Heart right ventricle (tissue), 16 donors: ENCODE results near the gene ECE2. TPM values are rescaled to one million over a fixed set of nuclear protein-coding genes. Genes with fewer than 3 reads are reported as not detected.

Experiments used
- ATAC-seq, 8 donors: fragments of 200-7000 bp; cut with Tn5 transposase; one replicate each; pipeline ENCODE4 v1.9.1; 2020; ENCODE audit warnings: mild to moderate bottlenecking in 8 of 8, moderate library complexity in 8 of 8, moderate number of reproducible peaks in 1 of 8
- DNase-seq, 2 donors: peaks; one replicate each; pipeline ENCODE4 v3.0.0-alpha.2; 2020
- H3K27ac ChIP-seq, 10 donors: fragments of 200-600 bp; sonication (generic) in 2 of 10; one replicate each; pipeline versions ENCODE4 v1.5.0 to v1.8.0; 2020 to 2022; ENCODE audit warnings: mild to moderate bottlenecking in 3 of 10
- H3K27me3 ChIP-seq, 7 donors: fragments of 200-600 bp; one replicate each; pipeline ENCODE4 v1.8.0; 2021 to 2022; ENCODE audit warnings: mild to moderate bottlenecking in 2 of 7
- H3K36me3 ChIP-seq, 9 donors: fragments of 200-600 bp; sonication (generic) in 1 of 9; one replicate each; pipeline versions ENCODE4 v1.5.0 to v1.8.0; 2020 to 2022; ENCODE audit warnings: mild to moderate bottlenecking in 2 of 9
- H3K4me1 ChIP-seq, 9 donors: fragments of 200-600 bp; sonication (generic) in 1 of 9; one replicate each; pipeline versions ENCODE4 v1.5.0 to v1.8.0; 2020 to 2022; ENCODE audit warnings: mild to moderate bottlenecking in 4 of 9
- H3K4me3 ChIP-seq, 10 donors: fragments of 200-600 bp; sonication (generic) in 2 of 10; one replicate each; pipeline versions ENCODE4 v1.5.0 to v1.8.0; 2020 to 2022; ENCODE audit warnings: mild to moderate bottlenecking in 7 of 10, moderate library complexity in 2 of 10
- H3K9me3 ChIP-seq, 11 donors: fragments of 200-600 bp in 10 of 11; sonication (generic) in 2 of 11; one replicate each; pipeline versions ENCODE4 v1.5.0 to v1.8.0; 2013 to 2022; ENCODE audit warnings: mild to moderate bottlenecking in 2 of 11, control low read depth in 1 of 11, moderate library complexity in 1 of 11
- CTCF ChIP-seq, 9 donors: fragments of 200-600 bp; sonication (generic) in 2 of 9; IDR thresholded peaks; one replicate each; pipeline versions ENCODE4 v1.5.0 to v1.8.0; 2021 to 2022; ENCODE audit warnings: antibody characterized with exemption in 9 of 9, mild to moderate bottlenecking in 5 of 9, moderate library complexity in 1 of 9
- WGBS, 2 donors: extraction: QIAGEN DNeasy Blood & Tissue Kit; methylation state at CpG; one replicate each; pipeline ENCODE4 v1.1.7; 2013; ENCODE audit warnings: inconsistent platforms in 1 of 2; 5-methylcytosine and 5-hydroxymethylcytosine counted together
- intact Hi-C, 10 donors: fragments of 100-400 bp; cut with DNase I; formaldehyde crosslinking; loops; one replicate each; pipeline versions ENCODE4 v1.11.1 to v1.14.2; 2022
- polyA plus RNA-seq, 2 donors: library from polyadenylated mRNA; stranded (reverse); fragments of 200-250 nt; gene quantifications; one replicate each; pipeline ENCODE4 v1.2.3, GENCODE V29; 2013
- total RNA-seq, 10 donors: library from RNA; stranded (reverse); fragmentation: NEBNext Ultra II Directional in 3 of 10; extraction: Animal tissue kit (Norgen Biotek cat#: 25700) in 3 of 10; gene quantifications; one replicate each; pipeline versions ENCODE4 v1.2.1 to v1.2.4, GENCODE V29; 2021 to 2023
- donor health status: Arrhythmogenic right ventricular cardiomyopathy.
- donor health status: ischemic (EF 13 %, LVEDD 7.1; RV severe dilation, severe dysfunction).
- donor health status: healthy with polysubstance abuse.
- donor health status: DM: no; HTN: yes; CAD: no.
- donor health status: DM: no; HTN: no; CAD: no.
- donor health status: ischemic (EF 25% LVEDD 6.9; RV normal size, moderate dysfunction).
- donor health status: ischemic (EF 25% LVEDD 5.7; RV mildly dilated, moderate dysfunction).
- donor health status: healthy.
- donor health status: DM: yes; HTN: yes; CAD: no.
- donor health status: Ischemic cardiomyopathy.
- donor health status: ischemic (EF 35%, LVEDD 5.7; RV mildly dilated, moderate dysfunction).
- donor health status: nonischemic (EF 11% LVEDD 7.7; RV severe dilation, severe dysfunction).
- donor health status: DM: yes; HTN: yes; CAD: no.
- donor health status: PGD.
- donor health status: ischemic (EF 29% LVEDD 5.4; RV normal size, mild dysfunction).
- donor health status: nonischemic (EF 23%, LVEDD 6.1; RV moderate dilation, normal function).

Gene ECE2
- total and polyA plus RNA-seq, 12 donors = 0.20 to 0.28 TPM; not detected in 10

GRCh38 chr3:184259878-184260723, 15.7 kb upstream of the ECE2 start:
- peaks cover 12 to 33% (median 26%) of the 10 kb centered on the region in 9 donors for H3K4me1 ChIP-seq
- ATAC-seq (peak; percentile 52 to 82 (median 58)), DNase-seq (peak; percentile 33 to 36)
- 1% methylated on average over 52 to 91 of the region's 91 CpGs for WGBS, 2 donors
- no peak for TF ChIP-seq CTCF (IDR thresholded peaks at IDR 0.05)
- intact Hi-C loops = no loop called here
- no peak overlapping the region for H3K27ac ChIP-seq
- H3K27me3 ChIP-seq = peaks cover 13 to 66% (median 61%) of the 10 kb centered on the region in 7 donors
- no peaks in the 10 kb centered on the region for H3K36me3 ChIP-seq
- peak overlapping the region in 8 of 10 donors; percentile 35 to 58 (median 54) for H3K4me3 ChIP-seq
- H3K9me3 ChIP-seq = no peaks in the 10 kb centered on the region

GRCh38 chr3:184260724-184261269, 15.0 kb upstream of the ECE2 start:
- peaks cover 12 to 33% (median 26%) of the 10 kb centered on the region in 9 donors for H3K4me1 ChIP-seq
- no peaks in the 10 kb centered on the region for H3K9me3 ChIP-seq
- peaks cover 13 to 73% (median 68%) of the 10 kb centered on the region in 7 donors for H3K27me3 ChIP-seq
- WGBS, 2 donors = 1% methylated on average over 49 of the region's 49 CpGs
- H3K36me3 ChIP-seq = no peaks in the 10 kb centered on the region
- peak overlapping the region in 9 of 10 donors; percentile 30 to 58 (median 54) for H3K4me3 ChIP-seq
- TF ChIP-seq CTCF (IDR thresholded peaks at IDR 0.05) = no peak
- DNase-seq = no peak
- no peak overlapping the region for H3K27ac ChIP-seq
- no peak for ATAC-seq
- intact Hi-C loops = no loop called here

- H3K36me3 ChIP-seq = no peaks in the 10 kb centered on the region
- DNase-seq (peak; percentile 22 to 51), ATAC-seq (peak; percentile 30 to 81 (median 60))
- 0 to 1% methylated on average over 23 to 65 of the region's 67 CpGs for WGBS, 2 donors
- H3K4me1 ChIP-seq = peaks cover 12 to 33% (median 26%) of the 10 kb centered on the region in 9 donors
- no peaks in the 10 kb centered on the region for H3K9me3 ChIP-seq
- H3K4me3 ChIP-seq = peak within 1 kb of the TSS; percentile 28 to 58 (median 53)
- peaks cover 13 to 78% (median 72%) of the 10 kb centered on the region in 7 donors for H3K27me3 ChIP-seq
- no peak within 1 kb of the TSS for H3K27ac ChIP-seq
- intact Hi-C loops = no loop called here
- no peak for TF ChIP-seq CTCF (IDR thresholded peaks at IDR 0.05)
Observed at GRCh38 chr3:184261270-184261853, 14.5 kb upstream of the ECE2 start, which contains the start of gene CAMK2N2. TSS of gene CAMK2N2 (minus strand) at chr3:184261553. CDS start at chr3:184261285, 268 bp downstream.
